Lower lobe of right lung (tissue), 2 donors: Measurements from ENCODE around the gene RAPGEF6. TPM values are rescaled to one million over a fixed set of nuclear protein-coding genes. Genes with fewer than 3 reads are reported as not detected.

Source experiments
- ATAC-seq, 2 donors: fragments of 200-7000 bp; cut with Tn5 transposase; one replicate each; pipeline ENCODE4 v1.9.1; 2020 to 2022; ENCODE audit warnings: mild to moderate bottlenecking in 2 of 2, moderate library complexity in 2 of 2
- DNase-seq: peaks from one replicate; pipeline ENCODE4 v3.0.0-alpha.2; 2020
- H3K27ac ChIP-seq: fragments of 200-600 bp; one replicate; pipeline ENCODE4 v1.8.0; 2022
- H3K27me3 ChIP-seq: fragments of 200-600 bp; one replicate; pipeline ENCODE4 v1.8.0; 2022; ENCODE audit warnings: low read depth
- H3K36me3 ChIP-seq: fragments of 200-600 bp; one replicate; pipeline ENCODE4 v1.8.0; 2022; ENCODE audit warnings: mild to moderate bottlenecking
- H3K4me1 ChIP-seq: fragments of 200-600 bp; one replicate; pipeline ENCODE4 v1.8.0; 2022
- H3K4me3 ChIP-seq: fragments of 200-600 bp; one replicate; pipeline ENCODE4 v1.8.0; 2022; ENCODE audit warnings: mild to moderate bottlenecking
- H3K9me3 ChIP-seq: fragments of 200-600 bp; one replicate; pipeline ENCODE4 v1.8.0; 2022
- CTCF ChIP-seq: fragments of 200-600 bp; IDR thresholded peaks from one replicate; pipeline ENCODE4 v1.8.0; 2022; ENCODE audit warnings: antibody characterized with exemption, mild to moderate bottlenecking
- intact Hi-C: fragments of 100-400 bp; cut with DNase I; formaldehyde crosslinking; loops from one replicate; pipeline ENCODE4 v1.11.0; 2022
- long read RNA-seq: library from polyadenylated mRNA; unstranded; transcript quantifications from one replicate; pipeline ENCODE4 v2.0.0, GENCODE V29; 2021
- total RNA-seq: library from RNA; stranded (reverse); fragmentation: NEBNext Ultra II Directional; extraction: Animal tissue kit (Norgen Biotek cat#: 25700); gene quantifications from one replicate; pipeline ENCODE4 v1.2.1, GENCODE V29; 2021
- donor health status: DM: no; HTN: yes; CAD: no; lungs with severe emphysema.

RAPGEF6 gene
- total RNA-seq, result 21.7 TPM
- long read RNA-seq, partial matches to known transcripts, result 1 of 4 reads
- long read RNA-seq, other reads (novel, unspliced or antisense), result 3 of 4 reads

- H3K27me3 ChIP-seq, result no peaks in the 10 kb centered on the region
- TF ChIP-seq CTCF, result no peak
- no peaks in the 10 kb centered on the region for H3K36me3 ChIP-seq
- peak; percentile 96 to 97 for ATAC-seq
- peak; percentile 98 for DNase-seq
- H3K27ac ChIP-seq, result peak within 1 kb of the TSS; percentile 97
- H3K4me1 ChIP-seq, result peaks cover 46% of the 10 kb centered on the region
- intact Hi-C loops, result no loop called here
- no peaks in the 10 kb centered on the region for H3K9me3 ChIP-seq
- H3K4me3 ChIP-seq, result peak within 1 kb of the TSS; percentile 87
Measured at GRCh38 chr5:131634996-131635683, at the start of gene RAPGEF6. Gene RAPGEF6 (minus strand): TSS chr5:131635229. CDS start chr5:131635030, 199 bp downstream.

DNA sequence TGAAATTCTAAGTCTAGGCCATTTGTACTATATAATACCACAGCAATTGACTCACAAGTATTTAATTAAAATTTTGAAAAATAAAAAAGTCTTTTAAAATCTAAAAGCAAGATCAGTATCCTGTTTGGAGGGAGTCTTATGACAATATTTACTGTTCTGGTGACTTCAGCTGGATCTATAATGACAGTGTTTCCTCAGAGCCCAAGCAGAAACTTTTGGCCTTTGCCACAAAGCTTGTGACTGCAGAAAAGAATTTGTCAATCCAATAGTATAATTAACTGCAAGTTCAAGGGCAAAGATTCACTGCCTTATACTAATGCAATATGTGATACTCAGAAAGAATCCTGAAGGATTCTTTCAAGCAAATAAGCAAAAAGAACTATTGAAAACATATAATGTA lies 49.6 kb upstream of the RAPGEF6 start:
- H3K4me1 ChIP-seq, result no peaks in the 10 kb centered on the region
- no peak overlapping the region for H3K27ac ChIP-seq
- DNase-seq, result no peak
- no peak overlapping the region for H3K4me3 ChIP-seq
- intact Hi-C loops, result no loop called here
- ATAC-seq, result no peak
- H3K27me3 ChIP-seq, result no peaks in the 10 kb centered on the region
- no peak for TF ChIP-seq CTCF
- H3K36me3 ChIP-seq, result peaks cover 21% of the 10 kb centered on the region
- H3K9me3 ChIP-seq, result no peaks in the 10 kb centered on the region

DNA sequence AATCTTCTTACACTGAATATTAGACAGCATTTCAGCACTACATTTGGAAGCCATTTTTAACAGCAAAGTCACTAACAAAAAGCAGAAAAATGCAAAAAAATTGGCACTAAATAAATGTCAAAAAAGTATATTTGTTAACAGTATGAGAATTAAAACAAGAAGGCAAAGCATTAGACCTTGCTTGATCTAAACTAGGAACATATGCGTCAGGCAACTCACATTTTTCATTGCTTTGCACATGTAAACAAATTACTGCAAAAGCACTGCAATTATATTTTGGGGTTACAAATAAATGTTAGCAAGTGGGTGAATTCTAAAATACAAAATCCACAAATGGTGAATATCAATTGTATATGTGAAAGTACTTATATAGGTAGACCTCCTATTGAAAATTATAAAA lies 49.0 kb upstream of the RAPGEF6 start:
- Histone ChIP-seq H3K27ac (no peak overlapping the region), H3K4me1 (no peaks in the 10 kb centered on the region), H3K4me3 (no peak overlapping the region), H3K9me3 (no peaks in the 10 kb centered on the region), H3K27me3 (no peaks in the 10 kb centered on the region), H3K36me3 (peaks cover 19% of the 10 kb centered on the region)
- ATAC-seq (no peak), DNase-seq (no peak)
- TF ChIP-seq CTCF, result no peak
- intact Hi-C loops, result no loop called here

DNA sequence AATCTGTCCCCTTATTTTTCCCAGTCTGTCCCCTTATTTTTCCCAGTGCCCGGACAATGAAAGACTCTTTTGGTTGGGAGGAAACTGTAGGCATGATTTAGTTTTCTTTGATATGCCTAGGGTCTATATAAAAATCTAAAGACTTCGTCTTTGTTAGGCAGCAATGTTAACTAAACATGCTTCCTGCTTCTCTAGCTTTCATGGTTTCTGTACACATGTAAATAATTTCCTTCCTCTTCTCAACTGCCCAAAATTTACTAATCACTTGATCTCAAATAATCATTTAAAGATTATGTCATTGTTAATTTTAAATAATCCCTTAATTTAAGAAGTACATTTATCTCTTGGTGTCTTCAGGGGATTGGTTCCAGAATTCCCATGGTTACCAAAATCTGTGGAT lies 47.8 kb upstream of the RAPGEF6 start:
- TF ChIP-seq CTCF, result no peak
- Histone ChIP-seq H3K27me3 (no peaks in the 10 kb centered on the region), H3K27ac (no peak overlapping the region), H3K36me3 (peaks cover 28% of the 10 kb centered on the region), H3K4me1 (no peaks in the 10 kb centered on the region), H3K4me3 (no peak overlapping the region), H3K9me3 (no peaks in the 10 kb centered on the region)
- DNase-seq (no peak), ATAC-seq (no peak)
- intact Hi-C loops, result no loop called here

DNA sequence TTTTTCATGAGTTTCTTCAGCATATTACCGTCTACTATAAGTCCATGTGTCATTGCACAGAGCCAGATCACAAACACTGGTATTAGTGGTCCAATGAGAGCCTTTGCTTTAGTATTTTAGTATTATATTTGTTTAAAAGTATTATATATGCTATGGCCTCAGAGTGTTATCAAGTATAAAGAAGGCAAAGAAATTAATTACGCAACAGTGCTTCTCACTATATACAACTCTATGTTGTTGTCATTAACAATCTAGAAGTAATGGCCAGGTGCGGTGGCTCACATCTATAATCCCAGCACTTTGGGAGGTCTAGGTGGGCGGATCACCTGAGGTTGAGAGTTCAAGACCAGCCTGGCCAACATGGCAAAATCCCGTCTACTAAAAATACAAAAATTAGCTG lies 47.1 kb upstream of the RAPGEF6 start:
- Histone ChIP-seq H3K27me3 (no peaks in the 10 kb centered on the region), H3K4me3 (no peak overlapping the region), H3K36me3 (peaks cover 28% of the 10 kb centered on the region), H3K9me3 (no peaks in the 10 kb centered on the region), H3K27ac (no peak overlapping the region), H3K4me1 (no peaks in the 10 kb centered on the region)
- no peak for TF ChIP-seq CTCF
- DNase-seq (no peak), ATAC-seq (no peak)
- intact Hi-C loops, result no loop called here
